GM18505 (cell line): ENCODE results near the gene PLEKHG5.

ENCODE experiments used
- ATAC-seq: cut with Tn5 transposase; IDR thresholded peaks from one replicate; pipeline ENCODE4 v1.9.1; 2021; ENCODE audit not compliant: unreplicated experiment
- POLR2A ChIP-seq: IDR thresholded peaks from 4 replicates; pipeline ENCODE4 v1.6.1; 2011; ENCODE audit warnings: borderline replicate concordance; ENCODE audit not compliant: insufficient read depth, insufficient read length; ENCODE audit errors: extremely low read depth

Gene PLEKHG5

GRCh38 chr1:6487804-6488484, 3.5 kb downstream of the PLEKHG5 start:
- no peak for TF ChIP-seq POLR2A
- ATAC-seq, result no peak

GRCh38 chr1:6486433-6487011, 4.9 kb downstream of the PLEKHG5 start:
- ATAC-seq, result no peak

GRCh38 chr1:6485168-6486101, 6.0 kb downstream of the PLEKHG5 start:
- no peak for TF ChIP-seq POLR2A
- ATAC-seq, result no peak

More at GRCh38 chr1:6486433-6487011, 4.9 kb downstream of the PLEKHG5 start:
- TF ChIP-seq POLR2A, result no peak

GRCh38 chr1:6484826-6485167, 6.7 kb downstream of the PLEKHG5 start:
- no peak for ATAC-seq
- TF ChIP-seq POLR2A, result no peak

- TF ChIP-seq POLR2A, result no peak
These were observed 7.7 kb downstream of the PLEKHG5 start for GRCh38 chr1:6483761-6484117.

GRCh38 chr1:6483017-6483760, 8.3 kb downstream of the PLEKHG5 start:
- TF ChIP-seq POLR2A, result no peak
- ATAC-seq, result no peak

More at GRCh38 chr1:6483761-6484117, 7.7 kb downstream of the PLEKHG5 start:
- no peak for ATAC-seq

GRCh38 chr1:6481820-6482219, 9.6 kb downstream of the PLEKHG5 start:
- ATAC-seq, result no peak
- TF ChIP-seq POLR2A, result no peak

- ATAC-seq, result no peak
- TF ChIP-seq POLR2A, result no peak
These were observed 14.2 kb downstream of the PLEKHG5 start for GRCh38 chr1:6477039-6477820.

GRCh38 chr1:6476483-6476882, 15.0 kb downstream of the PLEKHG5 start:
- no peak for ATAC-seq

GRCh38 chr1:6475381-6476133, 15.9 kb downstream of the PLEKHG5 start:
- TF ChIP-seq POLR2A, result no peak
- no peak for ATAC-seq

More at GRCh38 chr1:6476483-6476882, 15.0 kb downstream of the PLEKHG5 start:
- TF ChIP-seq POLR2A, result no peak

- no peak for ATAC-seq
- TF ChIP-seq POLR2A, result no peak
These were observed 16.6 kb downstream of the PLEKHG5 start for GRCh38 chr1:6474815-6475282.

GRCh38 chr1:6473974-6474814, 17.3 kb downstream of the PLEKHG5 start:
- no peak for TF ChIP-seq POLR2A
- no peak for ATAC-seq
